Right lung (tissue), 5 donors: Measurements from ENCODE around the gene MAEA. TPM values are rescaled to one million over a fixed set of nuclear protein-coding genes. Genes with fewer than 3 reads are reported as not detected.

ENCODE experiments used
- DNase-seq, 2 donors: peaks; one replicate each; pipeline ENCODE4 v3.0.0-alpha.2; 2013
- polyA plus RNA-seq, 5 donors: library from polyadenylated mRNA; unstranded; fragments of 120-200 nt; gene quantifications; one replicate each; pipeline versions ENCODE4 v1.2.1 to v1.2.3, GENCODE V29; 2013; ENCODE audit warnings: inconsistent platforms in 1 of 5, low replicate concordance in 1 of 5; ENCODE audit not compliant: insufficient read length in 5 of 5, insufficient read depth in 1 of 5

The MAEA gene
- polyA plus RNA-seq, 5 donors: 44.4 to 69.1 (median 58.5) TPM

GRCh38 chr4:1248245-1249147 is 41.2 kb upstream of the MAEA start, which contains the start of gene CTBP1:
Gene CTBP1, minus strand, starts transcription at chr4:1249130. Its CDS starts 7,799 bp downstream, at chr4:1241331.
- DNase-seq: peak; percentile 91 to 92

GRCh38 chr4:1249148-1249730 is 40.5 kb upstream of the MAEA start:
- peak; percentile 86 to 88 for DNase-seq

GRCh38 chr4:1249731-1250526 is 39.8 kb upstream of the MAEA start:
- DNase-seq: peak in 1 of 2 donors; percentile 21

- DNase-seq: no peak
These were observed 39.2 kb upstream of the MAEA start for GRCh38 chr4:1250527-1250812.

GRCh38 chr4:1250921-1251772 is 38.5 kb upstream of the MAEA start:
- DNase-seq: no peak

- DNase-seq: no peak
These were observed 38.0 kb upstream of the MAEA start for GRCh38 chr4:1251773-1252066.

- DNase-seq: no peak
These were observed 36.7 kb upstream of the MAEA start for GRCh38 chr4:1252928-1253492.

GRCh38 chr4:1253831-1254230 is 35.9 kb upstream of the MAEA start:
- DNase-seq: no peak

GRCh38 chr4:1255151-1255550 is 34.5 kb upstream of the MAEA start:
- DNase-seq: no peak

GRCh38 chr4:1255699-1256098 is 34.0 kb upstream of the MAEA start:
- no peak for DNase-seq

GRCh38 chr4:1258457-1258856 is 31.2 kb upstream of the MAEA start:
- no peak for DNase-seq

GRCh38 chr4:1259966-1260365 is 29.7 kb upstream of the MAEA start:
- DNase-seq: no peak

- DNase-seq: no peak
These were observed 29.1 kb upstream of the MAEA start for GRCh38 chr4:1260418-1261106.

- no peak for DNase-seq
These were observed 28.4 kb upstream of the MAEA start for GRCh38 chr4:1261107-1261928.

- no peak for DNase-seq
These were observed 24.7 kb upstream of the MAEA start for GRCh38 chr4:1264942-1265341.

- DNase-seq: no peak
These were observed 24.3 kb upstream of the MAEA start for GRCh38 chr4:1265351-1265750.

GRCh38 chr4:1266881-1267763 is 22.6 kb upstream of the MAEA start:
- no peak for DNase-seq

GRCh38 chr4:1269209-1269608 is 20.5 kb upstream of the MAEA start:
- DNase-seq: no peak

GRCh38 chr4:1271686-1272085 is 18.0 kb upstream of the MAEA start:
- DNase-seq: no peak
